NCI-H2196 treated with DMSO at 0.1 percent for 48 hours (cell line): ENCODE results near the gene ZSCAN5A.
A peak's percentile ranks its signal among the peaks of the same experiment; 100 is the strongest.
"Not testable (repeated sequence)": the region's sequence is repeated elsewhere in the genome, so short reads cannot be mapped to it uniquely, and the experiment has no call there.

Experiments used
- DNase-seq: peaks from one replicate; lab custom pipeline; 2025; ENCODE audit not compliant: unreplicated experiment; lab: John Stamatoyannopoulos, UW

ZSCAN5A gene

GRCh38 chr19:56273563-56274117 lies 41.0 kb downstream of the ZSCAN5A start:
- no peak for DNase-seq

GRCh38 chr19:56272161-56272798 lies 42.4 kb downstream of the ZSCAN5A start, which contains the start of gene EDDM13:
EDDM13 (plus strand) TSS chr19:56272748; CDS start chr19:56272835, 87 bp downstream.
- DNase-seq = no peak

- DNase-seq = no peak
Observed at GRCh38 chr19:56271151-56271550, 43.5 kb downstream of the ZSCAN5A start.

DNA sequence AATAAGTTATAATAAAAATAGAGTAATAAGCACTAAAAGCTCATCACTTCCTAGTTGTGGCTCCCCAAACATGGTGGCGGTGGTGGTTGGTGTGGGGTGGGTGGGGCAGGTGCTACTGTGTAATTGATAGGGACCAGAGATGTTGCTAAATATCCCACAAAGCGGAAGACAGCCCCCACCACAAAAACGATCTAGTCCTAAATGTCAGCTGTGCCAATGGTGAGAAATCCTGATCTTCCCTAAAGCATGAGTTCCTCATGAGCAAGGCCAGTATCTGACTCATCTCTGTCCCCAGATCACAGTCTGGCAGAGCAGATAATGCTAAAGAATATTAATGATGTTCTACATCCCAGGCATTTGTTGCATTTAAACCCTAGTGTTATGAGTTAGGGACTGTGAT lies 44.0 kb downstream of the ZSCAN5A start:
- no peak for DNase-seq

DNA sequence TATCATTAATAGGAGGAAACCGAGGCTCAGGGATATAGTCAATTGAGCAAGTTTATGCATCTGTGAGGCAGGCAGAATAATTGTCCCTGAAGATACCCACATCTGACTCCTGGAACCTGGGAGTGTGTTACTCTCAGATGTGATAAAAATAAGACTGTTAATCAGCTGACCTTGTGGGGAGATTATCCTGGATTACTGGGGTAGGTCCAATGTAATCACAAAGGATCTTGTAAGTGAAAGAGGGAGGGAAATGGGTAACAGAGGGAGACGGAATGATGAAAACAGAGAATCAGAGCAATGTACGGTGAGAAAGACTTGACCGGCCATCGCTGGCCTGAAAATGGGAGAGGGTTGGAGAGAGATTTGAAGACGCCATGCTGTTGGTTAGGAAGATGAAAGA lies 45.3 kb downstream of the ZSCAN5A start:
- DNase-seq = no peak

DNA sequence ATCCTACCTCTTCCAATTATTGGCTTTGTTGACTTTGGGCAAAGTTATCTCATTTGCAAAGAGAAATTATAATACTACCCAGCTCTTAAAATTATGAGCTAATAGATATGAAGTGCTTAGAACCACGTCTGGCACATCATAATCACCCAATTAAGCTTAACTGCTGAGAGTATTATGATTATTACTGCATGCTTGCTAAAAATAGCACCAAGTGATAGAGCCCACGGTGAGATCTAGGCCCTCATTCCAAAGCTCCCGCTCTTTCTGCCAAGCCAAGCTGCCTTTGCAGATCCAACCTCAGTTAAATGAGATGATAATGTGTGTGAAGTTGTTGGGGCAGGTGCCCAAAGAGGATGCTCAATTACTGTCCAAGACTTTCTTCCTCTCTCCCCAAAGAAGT lies 48.6 kb downstream of the ZSCAN5A start:
- DNase-seq = no peak

- no peak for DNase-seq
Observed at GRCh38 chr19:56263319-56263718, 51.3 kb downstream of the ZSCAN5A start.

GRCh38 chr19:56261932-56262331 lies 52.7 kb downstream of the ZSCAN5A start:
- DNase-seq = not testable (repeated sequence)

GRCh38 chr19:56261145-56261544 lies 53.5 kb downstream of the ZSCAN5A start:
- DNase-seq = no peak

GRCh38 chr19:56258272-56258671 lies 56.4 kb downstream of the ZSCAN5A start:
- no peak for DNase-seq

GRCh38 chr19:56253737-56254136 lies 60.9 kb downstream of the ZSCAN5A start:
- DNase-seq = peak; percentile 22

- DNase-seq = peak; percentile 7
Observed at GRCh38 chr19:56252699-56253422, 61.8 kb downstream of the ZSCAN5A start.

DNA sequence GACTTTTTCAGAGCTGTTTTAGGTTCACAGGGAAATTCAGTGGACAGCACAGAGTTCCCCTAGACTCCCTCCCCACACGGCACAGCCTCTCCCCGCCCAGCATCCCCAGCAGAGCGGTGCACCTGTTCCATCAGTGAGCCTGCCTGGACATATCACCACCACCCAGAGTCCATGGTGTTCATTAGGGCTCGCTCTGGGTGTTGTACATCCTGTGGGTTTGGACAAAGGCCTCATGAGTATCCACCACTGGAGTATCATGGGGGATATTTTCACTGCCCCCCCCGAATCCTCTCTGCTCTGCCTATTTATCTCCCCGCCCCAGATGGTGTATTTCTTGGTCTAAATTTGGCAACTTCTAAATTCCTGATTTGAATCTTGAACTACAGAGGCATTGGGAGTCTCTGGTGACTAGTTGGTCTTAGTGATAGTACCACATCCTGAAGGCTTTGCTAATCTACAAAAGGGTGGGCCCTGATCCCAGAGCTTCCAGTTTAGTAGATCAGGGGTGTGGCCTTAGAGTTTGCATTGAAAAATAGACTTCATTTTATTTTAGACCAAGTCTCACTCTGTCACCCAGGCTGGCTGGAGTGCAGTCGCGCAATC lies 65.8 kb downstream of the ZSCAN5A start:
- DNase-seq = not testable (repeated sequence)

DNA sequence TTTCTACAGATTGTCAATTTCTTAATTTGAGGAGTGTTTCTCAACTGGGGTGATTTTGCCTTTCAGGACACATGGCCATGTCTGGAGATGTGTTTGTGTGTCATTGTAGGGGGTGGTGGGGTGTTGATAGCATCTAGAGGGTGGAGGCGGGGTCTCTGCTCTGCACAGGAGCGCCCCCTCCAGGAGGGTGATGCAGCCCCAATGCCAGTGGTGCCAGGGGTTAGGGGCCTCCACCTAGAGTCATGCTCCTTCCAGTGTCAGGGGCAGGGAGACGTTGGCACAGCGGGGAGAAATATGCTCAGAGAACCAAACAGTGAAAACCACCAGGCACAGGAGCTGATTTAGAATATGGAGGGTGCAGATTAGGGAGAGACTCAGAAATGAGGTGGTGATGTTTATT lies 68.9 kb downstream of the ZSCAN5A start:
- not testable (repeated sequence) for DNase-seq

- no peak for DNase-seq
Observed at GRCh38 chr19:56245121-56245740, 69.4 kb downstream of the ZSCAN5A start.

DNA sequence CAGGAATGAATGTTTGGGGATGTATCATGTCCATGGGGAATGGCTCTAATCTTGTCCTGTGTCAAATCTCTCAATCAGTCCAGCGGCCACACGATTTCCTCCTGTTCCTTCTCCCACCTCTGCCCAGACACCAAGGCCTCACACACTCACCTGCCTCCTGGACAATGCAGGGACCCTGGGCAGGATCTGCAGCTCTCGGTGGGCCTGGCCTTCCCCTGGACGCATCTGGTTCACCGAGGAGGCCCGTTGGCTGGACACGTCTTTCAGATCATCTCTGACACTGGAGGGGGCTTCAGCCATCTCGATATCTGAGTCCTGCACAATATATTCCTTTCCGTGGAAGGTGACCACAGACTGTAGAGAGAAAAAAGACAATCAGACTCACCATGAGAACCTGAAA lies 91.2 kb downstream of the ZSCAN5A start:
- DNase-seq = no peak

GRCh38 chr19:56222901-56223300 lies 91.7 kb downstream of the ZSCAN5A start:
- no peak for DNase-seq

- no peak for DNase-seq
Observed at GRCh38 chr19:56221851-56222250, 92.8 kb downstream of the ZSCAN5A start.

GRCh38 chr19:56221442-56221841 lies 93.2 kb downstream of the ZSCAN5A start:
- DNase-seq = not testable (repeated sequence)

DNA sequence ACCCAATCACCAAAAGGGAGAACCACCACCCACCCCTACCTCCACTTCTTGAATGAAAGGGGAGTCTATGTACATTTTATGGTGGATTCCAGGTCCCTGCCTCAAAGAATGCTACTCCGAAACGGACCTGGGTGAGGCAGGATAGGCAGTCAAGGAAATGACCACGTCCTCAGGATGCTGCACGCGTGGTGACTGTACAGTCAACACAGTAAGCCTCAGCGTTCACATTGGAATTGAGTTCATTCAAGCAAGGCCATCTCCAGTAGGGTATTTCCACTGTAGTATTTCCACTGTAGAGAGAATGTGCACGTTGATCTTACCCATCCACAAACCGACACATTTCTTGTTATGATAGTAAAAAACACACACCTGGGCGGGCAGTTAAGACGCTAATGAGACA lies 95.7 kb downstream of the ZSCAN5A start:
- DNase-seq = no peak
